ENCODE data around the gene RBL1. TPM values are rescaled to one million over a fixed set of nuclear protein-coding genes. Genes with fewer than 3 reads are reported as not detected.
"Not testable (repeated sequence)": the region's sequence is repeated elsewhere in the genome, so short reads cannot be mapped to it uniquely, and the experiment has no call there.

RBL1 gene
- total and polyA plus RNA-seq, 2 donors = 4.1 to 20.8 TPM

DNA sequence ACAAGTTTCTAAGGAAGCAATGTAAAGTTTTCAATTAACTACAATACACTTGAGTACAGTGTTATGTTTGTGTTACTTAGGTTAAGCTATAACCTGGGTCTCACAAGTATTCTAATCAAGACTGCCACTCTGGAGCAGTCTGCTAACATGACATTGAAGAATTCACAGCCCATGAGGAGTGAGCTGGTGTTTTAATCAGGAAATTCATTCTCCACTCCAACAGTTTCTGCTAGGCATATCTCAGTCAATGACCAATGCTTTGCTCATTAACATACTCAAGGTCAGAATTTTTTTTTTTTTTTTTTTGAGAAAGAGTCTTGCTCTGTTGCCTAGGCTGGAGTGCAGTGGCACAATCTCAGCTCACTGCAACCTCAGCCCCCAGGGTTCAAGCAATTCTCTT lies 84.7 kb downstream of the RBL1 start:
- Histone ChIP-seq H3K9me3 (ENCODE audit: control insufficient read depth in 2 of 2, insufficient read depth in 1 of 2, low read length in 1 of 2) (no peaks in the 10 kb centered on the region), H3K4me1 (ENCODE audit: control insufficient read depth in 2 of 2, insufficient read depth in 2 of 2, low read length in 2 of 2) (peaks cover 3 to 20% of the 10 kb centered on the region in 2 donors), H3K27ac (ENCODE audit: low read depth in 1 of 2, low read length in 1 of 2) (no peak overlapping the region), H3K4me3 (ENCODE audit: low read length in 2 of 2) (no peak overlapping the region), H3K27me3 (ENCODE audit: control insufficient read depth in 2 of 2, insufficient read depth in 1 of 2, low read length in 1 of 2) (no peaks in the 10 kb centered on the region), H3K36me3 (ENCODE audit: control insufficient read depth in 2 of 2, insufficient read depth in 2 of 2, low read length in 1 of 2) (peaks cover 8 to 23% of the 10 kb centered on the region in 2 donors)
- DNase-seq (ENCODE audit: low read depth in 6 of 9, low spot score in 9 of 9) = no peak

- Histone ChIP-seq H3K36me3 (ENCODE audit: control insufficient read depth in 2 of 2, insufficient read depth in 2 of 2, low read length in 1 of 2) (peaks cover 16 to 30% of the 10 kb centered on the region in 2 donors), H3K4me1 (ENCODE audit: control insufficient read depth in 2 of 2, insufficient read depth in 2 of 2, low read length in 2 of 2) (peaks cover 0 to 4% of the 10 kb centered on the region in 2 donors), H3K27ac (ENCODE audit: low read depth in 1 of 2, low read length in 1 of 2) (peak overlapping the region; percentile 52 to 77), H3K9me3 (ENCODE audit: control insufficient read depth in 2 of 2, insufficient read depth in 1 of 2, low read length in 1 of 2) (no peaks in the 10 kb centered on the region), H3K4me3 (ENCODE audit: low read length in 2 of 2) (no peak overlapping the region), H3K27me3 (ENCODE audit: control insufficient read depth in 2 of 2, insufficient read depth in 1 of 2, low read length in 1 of 2) (no peaks in the 10 kb centered on the region)
- DNase-seq (ENCODE audit: low read depth in 6 of 9, low spot score in 9 of 9) = peak in 8 of 9 donors; percentile 25 to 81 (median 38)
These were observed 87.7 kb downstream of the RBL1 start for GRCh38 chr20:37007898-37008649.

GRCh38 chr20:37005062-37005942 lies 90.5 kb downstream of the RBL1 start:
- H3K4me1 ChIP-seq (ENCODE audit: control insufficient read depth in 2 of 2, insufficient read depth in 2 of 2, low read length in 2 of 2); H3K27ac ChIP-seq (ENCODE audit: low read depth in 1 of 2, low read length in 1 of 2): not testable (repeated sequence)
- peak in 1 of 9 donors; percentile 19 for DNase-seq (ENCODE audit: low read depth in 6 of 9, low spot score in 9 of 9)

GRCh38 chr20:37001634-37002033 lies 94.2 kb downstream of the RBL1 start:
- H3K27ac ChIP-seq (ENCODE audit: low read depth in 1 of 2, low read length in 1 of 2); H3K4me3 ChIP-seq (ENCODE audit: low read length in 2 of 2); H3K27me3 ChIP-seq (ENCODE audit: control insufficient read depth in 2 of 2, insufficient read depth in 1 of 2, low read length in 1 of 2); DNase-seq (ENCODE audit: low read depth in 6 of 9, low spot score in 9 of 9); H3K9me3 ChIP-seq (ENCODE audit: control insufficient read depth in 2 of 2, insufficient read depth in 1 of 2, low read length in 1 of 2); H3K4me1 ChIP-seq (ENCODE audit: control insufficient read depth in 2 of 2, insufficient read depth in 2 of 2, low read length in 2 of 2): not testable (repeated sequence)
- WGBS = 97% methylated on average over 2 of the region's 2 CpGs
- H3K36me3 ChIP-seq (ENCODE audit: control insufficient read depth in 2 of 2, insufficient read depth in 2 of 2, low read length in 1 of 2) = peaks cover 20 to 32% of the 10 kb centered on the region in 2 donors

More at GRCh38 chr20:37005062-37005942, 90.5 kb downstream of the RBL1 start:
- H3K4me3 ChIP-seq (ENCODE audit: low read length in 2 of 2); H3K9me3 ChIP-seq (ENCODE audit: control insufficient read depth in 2 of 2, insufficient read depth in 1 of 2, low read length in 1 of 2); H3K27me3 ChIP-seq (ENCODE audit: control insufficient read depth in 2 of 2, insufficient read depth in 1 of 2, low read length in 1 of 2): not testable (repeated sequence)
- WGBS = 87% methylated on average over 11 of the region's 11 CpGs
- H3K36me3 ChIP-seq (ENCODE audit: control insufficient read depth in 2 of 2, insufficient read depth in 2 of 2, low read length in 1 of 2) = peaks cover 20 to 26% of the 10 kb centered on the region in 2 donors

GRCh38 chr20:37000171-37000570 lies 95.6 kb downstream of the RBL1 start:
- peaks cover 15 to 32% of the 10 kb centered on the region in 2 donors for H3K36me3 ChIP-seq (ENCODE audit: control insufficient read depth in 2 of 2, insufficient read depth in 2 of 2, low read length in 1 of 2)
- not testable (repeated sequence) for H3K4me3 ChIP-seq (ENCODE audit: low read length in 2 of 2); H3K27me3 ChIP-seq (ENCODE audit: control insufficient read depth in 2 of 2, insufficient read depth in 1 of 2, low read length in 1 of 2); H3K9me3 ChIP-seq (ENCODE audit: control insufficient read depth in 2 of 2, insufficient read depth in 1 of 2, low read length in 1 of 2); DNase-seq (ENCODE audit: low read depth in 6 of 9, low spot score in 9 of 9); H3K27ac ChIP-seq (ENCODE audit: low read depth in 1 of 2, low read length in 1 of 2); H3K4me1 ChIP-seq (ENCODE audit: control insufficient read depth in 2 of 2, insufficient read depth in 2 of 2, low read length in 2 of 2)
- 97% methylated on average over 11 of the region's 26 CpGs for WGBS

GRCh38 chr20:36998652-36999051 lies 97.1 kb downstream of the RBL1 start:
- no peak overlapping the region for H3K4me3 ChIP-seq (ENCODE audit: low read length in 2 of 2)
- no peak for DNase-seq (ENCODE audit: low read depth in 6 of 9, low spot score in 9 of 9)
- no peaks in the 10 kb centered on the region for H3K27me3 ChIP-seq (ENCODE audit: control insufficient read depth in 2 of 2, insufficient read depth in 1 of 2, low read length in 1 of 2)
- peaks cover 16 to 38% of the 10 kb centered on the region in 2 donors for H3K36me3 ChIP-seq (ENCODE audit: control insufficient read depth in 2 of 2, insufficient read depth in 2 of 2, low read length in 1 of 2)
- peaks cover 0 to 9% of the 10 kb centered on the region in 2 donors for H3K9me3 ChIP-seq (ENCODE audit: control insufficient read depth in 2 of 2, insufficient read depth in 1 of 2, low read length in 1 of 2)
- H3K27ac ChIP-seq (ENCODE audit: low read depth in 1 of 2, low read length in 1 of 2) = no peak overlapping the region
- no peaks in the 10 kb centered on the region for H3K4me1 ChIP-seq (ENCODE audit: control insufficient read depth in 2 of 2, insufficient read depth in 2 of 2, low read length in 2 of 2)
- 93% methylated on average over 7 of the region's 7 CpGs for WGBS

GRCh38 chr20:36997121-36997520 lies 98.7 kb downstream of the RBL1 start:
- Histone ChIP-seq H3K27me3 (ENCODE audit: control insufficient read depth in 2 of 2, insufficient read depth in 1 of 2, low read length in 1 of 2) (no peaks in the 10 kb centered on the region), H3K36me3 (ENCODE audit: control insufficient read depth in 2 of 2, insufficient read depth in 2 of 2, low read length in 1 of 2) (peaks cover 12 to 29% of the 10 kb centered on the region in 2 donors), H3K4me1 (ENCODE audit: control insufficient read depth in 2 of 2, insufficient read depth in 2 of 2, low read length in 2 of 2) (no peaks in the 10 kb centered on the region), H3K27ac (ENCODE audit: low read depth in 1 of 2, low read length in 1 of 2) (no peak overlapping the region), H3K4me3 (ENCODE audit: low read length in 2 of 2) (no peak overlapping the region), H3K9me3 (ENCODE audit: control insufficient read depth in 2 of 2, insufficient read depth in 1 of 2, low read length in 1 of 2) (peaks cover 0 to 12% of the 10 kb centered on the region in 2 donors)
- DNase-seq (ENCODE audit: low read depth in 6 of 9, low spot score in 9 of 9) = no peak
- 91% methylated on average over 1 of the region's 1 CpG for WGBS

DNA sequence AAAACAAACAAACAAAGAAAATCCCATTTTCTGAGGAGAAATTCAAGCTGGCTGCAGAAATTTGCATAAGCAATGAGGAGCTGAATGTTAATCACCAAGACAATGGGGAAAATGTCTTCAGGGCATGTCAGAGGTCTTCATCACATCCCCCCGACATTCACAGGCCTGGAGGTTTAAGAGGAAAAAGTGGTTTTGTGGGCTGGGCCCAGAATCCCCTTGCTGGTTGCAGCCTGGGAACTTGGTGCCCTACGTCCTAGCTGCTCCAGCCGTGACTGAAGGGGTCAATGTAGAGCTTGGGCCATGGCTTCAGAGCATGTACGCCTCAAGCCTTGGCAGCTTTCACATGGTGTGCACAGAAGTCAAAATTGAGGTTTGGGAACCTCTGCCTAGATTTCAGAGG lies 101.6 kb downstream of the RBL1 start:
- not testable (repeated sequence) for DNase-seq (ENCODE audit: low read depth in 6 of 9, low spot score in 9 of 9); H3K4me3 ChIP-seq (ENCODE audit: low read length in 2 of 2); H3K4me1 ChIP-seq (ENCODE audit: control insufficient read depth in 2 of 2, insufficient read depth in 2 of 2, low read length in 2 of 2); H3K27ac ChIP-seq (ENCODE audit: low read depth in 1 of 2, low read length in 1 of 2); H3K27me3 ChIP-seq (ENCODE audit: control insufficient read depth in 2 of 2, insufficient read depth in 1 of 2, low read length in 1 of 2)
- H3K36me3 ChIP-seq (ENCODE audit: control insufficient read depth in 2 of 2, insufficient read depth in 2 of 2, low read length in 1 of 2) = peaks cover 9 to 29% of the 10 kb centered on the region in 2 donors
- 97% methylated on average over 4 of the region's 4 CpGs for WGBS
- peaks cover 0 to 12% of the 10 kb centered on the region in 2 donors for H3K9me3 ChIP-seq (ENCODE audit: control insufficient read depth in 2 of 2, insufficient read depth in 1 of 2, low read length in 1 of 2)

GRCh38 chr20:36992802-36993334 lies 102.9 kb downstream of the RBL1 start:
- Histone ChIP-seq H3K27ac (ENCODE audit: low read depth in 1 of 2, low read length in 1 of 2) (no peak overlapping the region), H3K36me3 (ENCODE audit: control insufficient read depth in 2 of 2, insufficient read depth in 2 of 2, low read length in 1 of 2) (peaks cover 6 to 25% of the 10 kb centered on the region in 2 donors), H3K9me3 (ENCODE audit: control insufficient read depth in 2 of 2, insufficient read depth in 1 of 2, low read length in 1 of 2) (peaks cover 0 to 12% of the 10 kb centered on the region in 2 donors), H3K4me1 (ENCODE audit: control insufficient read depth in 2 of 2, insufficient read depth in 2 of 2, low read length in 2 of 2) (peaks cover 3 to 9% of the 10 kb centered on the region in 2 donors), H3K27me3 (ENCODE audit: control insufficient read depth in 2 of 2, insufficient read depth in 1 of 2, low read length in 1 of 2) (no peaks in the 10 kb centered on the region), H3K4me3 (ENCODE audit: low read length in 2 of 2) (no peak overlapping the region)
- WGBS = 97% methylated on average over 4 of the region's 4 CpGs
- DNase-seq (ENCODE audit: low read depth in 6 of 9, low spot score in 9 of 9) = no peak

All from thymus (tissue), 11 donors.